ENCODE results near the gene OTOL1.

Gene OTOL1

GRCh38 chr3:161548301-161548700, 51.7 kb downstream of the OTOL1 start:
- DNase-seq = no peak

- no peak for DNase-seq
These were observed 52.7 kb downstream of the OTOL1 start for GRCh38 chr3:161549261-161549660.

DNA sequence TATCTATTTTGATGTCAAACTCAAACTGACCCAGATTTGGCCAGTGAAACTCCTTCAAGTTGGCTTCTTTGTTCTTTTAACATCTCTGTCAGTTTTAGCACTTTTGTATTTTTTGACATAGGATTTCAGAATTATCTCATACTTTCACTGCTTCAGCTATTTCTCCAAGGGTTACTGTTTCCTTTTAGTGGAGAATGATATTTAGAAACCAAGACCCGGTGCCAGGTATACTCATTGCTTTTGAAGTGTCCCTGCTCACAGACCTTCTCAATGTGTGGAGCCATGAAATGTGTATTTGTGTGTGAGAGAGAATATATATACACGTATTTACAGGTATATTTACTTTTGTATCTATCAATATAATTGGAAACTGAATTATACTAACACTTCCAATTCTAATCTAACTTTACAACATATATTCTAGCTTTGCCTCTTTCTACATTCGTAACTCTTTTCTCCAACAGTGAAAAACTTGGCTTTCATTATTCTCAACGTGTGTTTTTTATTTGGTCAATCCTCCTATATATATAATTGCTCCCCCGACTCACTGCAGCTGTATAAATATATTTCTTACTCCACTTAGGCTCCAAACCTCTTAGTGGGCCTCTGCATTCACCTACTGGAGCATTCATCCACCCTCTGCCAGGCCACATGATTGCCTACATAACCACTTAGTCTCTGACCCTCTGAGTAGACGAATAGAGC, 54.0 kb downstream of the OTOL1 start:
- DNase-seq = no peak

GRCh38 chr3:161551697-161552096, 55.1 kb downstream of the OTOL1 start:
- no peak for DNase-seq

- no peak for DNase-seq
These were observed 56.5 kb downstream of the OTOL1 start for GRCh38 chr3:161552984-161553560.

Data from NCI-H1694 (cell line).